Lung (tissue), 12 donors: ENCODE measurements around the gene SMARCA4. TPM values are rescaled to one million over a fixed set of nuclear protein-coding genes. Genes with fewer than 3 reads are reported as not detected.

ENCODE experiments used
- ATAC-seq: fragments of 200-7000 bp; cut with Tn5 transposase; one replicate; pipeline ENCODE4 v1.9.1; 2020; ENCODE audit warnings: moderate number of reproducible peaks; ENCODE audit not compliant: insufficient read depth, low FRiP score
- DNase-seq, 3 donors: peaks; one replicate each; pipeline ENCODE4 v3.0.0-alpha.2; 2013 to 2017
- H3K27ac ChIP-seq, 2 donors: one replicate each; pipeline ENCODE4 v1.5.1; 2013; ENCODE audit warnings: mild to moderate bottlenecking in 2 of 2, moderate library complexity in 2 of 2, control low read depth in 1 of 2, inconsistent platforms in 1 of 2, low read depth in 1 of 2, low read length in 1 of 2
- H3K27me3 ChIP-seq, 3 donors: one replicate each; pipeline ENCODE4 v1.5.1; 2013; ENCODE audit warnings: low read length in 2 of 3; ENCODE audit not compliant: control insufficient read depth in 3 of 3, insufficient read depth in 3 of 3
- H3K36me3 ChIP-seq, 4 donors: one replicate each; pipeline ENCODE4 v1.5.1; 2013; ENCODE audit warnings: low read length in 4 of 4, mild to moderate bottlenecking in 1 of 4, moderate library complexity in 1 of 4; ENCODE audit not compliant: control insufficient read depth in 4 of 4, insufficient read depth in 4 of 4
- H3K4me1 ChIP-seq, 5 donors: one replicate each; pipeline ENCODE4 v1.5.1; 2013; ENCODE audit warnings: low read length in 5 of 5, mild to moderate bottlenecking in 2 of 5, moderate library complexity in 1 of 5; ENCODE audit not compliant: control insufficient read depth in 5 of 5, insufficient read depth in 5 of 5
- H3K4me3 ChIP-seq: one replicate; pipeline ENCODE4 v1.5.1; 2013; ENCODE audit warnings: mild to moderate bottlenecking, control low read depth, moderate library complexity
- H3K9ac ChIP-seq, 2 donors: one replicate each; pipeline ENCODE4 v1.5.1; 2013; ENCODE audit warnings: low read length in 2 of 2, control low read depth in 1 of 2; ENCODE audit not compliant: insufficient read depth in 1 of 2
- H3K9me3 ChIP-seq, 4 donors: one replicate each; pipeline ENCODE4 v1.5.1; 2013; ENCODE audit warnings: low read length in 3 of 4, mild to moderate bottlenecking in 1 of 4, moderate library complexity in 1 of 4; ENCODE audit not compliant: control insufficient read depth in 4 of 4, insufficient read depth in 3 of 4
- CTCF ChIP-seq: IDR thresholded peaks from 2 replicates; pipeline ENCODE4 v1.5.1; 2012; ENCODE audit warnings: mild to moderate bottlenecking; ENCODE audit errors: control extremely low read depth, extremely low read depth
- WGBS, 2 donors: extraction: QIAGEN DNeasy Blood & Tissue Kit; methylation state at CpG; one replicate each; pipeline ENCODE4 v1.1.7; 2013; 5-methylcytosine and 5-hydroxymethylcytosine counted together
- polyA plus RNA-seq, 2 donors: library from polyadenylated mRNA; stranded (reverse); fragments of 200-250 nt; gene quantifications; one replicate each; pipeline ENCODE4 v1.2.1, GENCODE V29; 2013
- total RNA-seq, 2 donors: library from RNA; depleted of rRNA in 1 of 2; stranded (reverse); fragments of >200 nt in 1 of 2; gene quantifications; one replicate each; pipeline ENCODE4 v1.2.1, GENCODE V29; 2014 to 2021
- donor health status: control.
- donor health status: control.
- donor health status: Bipolar disorder and iron deficiency.
- donor health status: healthy.
- donor health status: DM: yes; HTN: yes; CAD: no.

The SMARCA4 gene
- total and polyA plus RNA-seq, 4 donors: 52.3 to 116 (median 91.1) TPM

DNA sequence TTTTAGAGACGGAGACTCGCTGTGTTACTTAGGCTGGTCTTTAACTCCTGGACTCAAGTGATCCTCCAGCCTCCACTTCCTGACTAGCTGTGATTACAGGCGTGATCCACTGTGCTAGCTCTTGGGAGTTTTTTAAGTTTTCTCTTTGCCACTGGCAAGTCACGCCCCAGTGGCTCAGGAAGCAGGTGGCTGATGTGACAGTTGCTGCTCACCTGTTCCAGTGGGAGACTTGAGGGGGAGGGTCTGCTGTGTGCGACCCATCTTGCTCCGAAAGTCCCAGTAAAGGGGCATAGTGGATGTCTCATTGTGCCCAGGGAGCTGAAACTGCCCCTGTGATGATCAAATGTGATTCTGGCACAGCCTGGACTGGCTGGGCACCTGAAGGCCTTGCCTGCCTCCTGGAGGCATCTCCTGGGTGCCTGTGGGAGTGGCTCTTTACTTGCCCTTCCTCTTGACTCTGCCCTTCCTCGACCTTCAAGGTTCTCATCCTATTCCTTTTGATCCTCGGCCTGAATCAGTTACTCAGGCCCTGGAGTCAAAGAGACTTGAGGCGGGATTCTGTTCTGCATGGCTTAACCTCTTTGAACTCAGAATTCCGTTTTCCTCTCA lies 7.8 kb downstream of the SMARCA4 start:
- ATAC-seq: no peak
- peak in 1 of 3 donors; percentile 62 for DNase-seq
- WGBS, 2 donors: 58 to 77% methylated on average over 10 of the region's 10 CpGs
- Histone ChIP-seq H3K4me1 (peaks cover 0 to 13% (median 6%) of the 10 kb centered on the region in 5 donors), H3K27ac (peak overlapping the region in 1 of 2 donors; percentile 39), H3K27me3 (no peaks in the 10 kb centered on the region), H3K9me3 (peaks cover 0 to 3% (median 0%) of the 10 kb centered on the region in 4 donors), H3K4me3 (no peak overlapping the region), H3K36me3 (no peaks in the 10 kb centered on the region), H3K9ac (no peak overlapping the region)
- TF ChIP-seq CTCF: no peak

GRCh38 chr19:10971107-10971726 lies 10.4 kb downstream of the SMARCA4 start:
- no peaks in the 10 kb centered on the region for H3K36me3 ChIP-seq
- DNase-seq (no peak), ATAC-seq (no peak)
- peaks cover 0 to 22% (median 20%) of the 10 kb centered on the region in 5 donors for H3K4me1 ChIP-seq
- H3K27ac ChIP-seq: no peak overlapping the region
- no peak overlapping the region for H3K4me3 ChIP-seq
- TF ChIP-seq CTCF: no peak
- no peak overlapping the region for H3K9ac ChIP-seq
- peaks cover 0 to 3% (median 0%) of the 10 kb centered on the region in 4 donors for H3K9me3 ChIP-seq
- H3K27me3 ChIP-seq: no peaks in the 10 kb centered on the region
- 89 to 90% methylated on average over 8 of the region's 8 CpGs for WGBS, 2 donors

DNA sequence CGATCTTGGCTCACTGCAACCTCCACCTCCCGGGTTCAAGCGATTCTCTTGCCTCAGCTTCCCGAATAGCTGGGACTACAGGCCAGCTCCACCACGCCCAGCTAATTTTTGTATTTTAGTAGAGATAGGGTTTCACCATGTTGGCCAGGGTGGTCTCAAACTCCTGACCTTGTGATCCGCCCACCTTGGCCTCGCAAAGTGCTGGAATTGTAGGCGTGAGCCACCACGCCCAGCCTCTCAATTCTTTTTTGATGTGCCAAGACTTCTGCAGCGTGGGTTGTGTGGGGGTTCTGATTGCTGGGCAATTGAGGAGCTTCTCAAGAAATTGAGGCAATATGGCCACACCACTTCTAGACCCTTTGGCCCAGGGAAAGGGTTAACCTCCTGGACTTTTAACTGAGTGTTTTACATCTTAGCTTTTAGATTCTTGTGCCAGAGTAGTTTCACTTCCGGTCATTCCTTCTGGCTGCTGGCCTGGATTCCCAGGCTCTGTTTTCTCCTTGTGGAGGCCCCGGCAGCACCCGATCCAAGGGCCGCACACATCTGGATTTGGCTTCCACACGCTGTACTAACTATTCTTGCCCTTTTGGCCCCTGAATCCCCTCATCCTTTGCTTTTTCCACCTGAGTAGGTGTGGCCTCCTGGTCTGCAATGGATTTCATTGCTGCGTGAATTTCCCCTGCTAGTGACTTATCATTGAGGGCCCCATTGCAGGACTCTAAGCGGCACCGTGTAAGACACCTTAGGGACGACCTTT lies 14.7 kb downstream of the SMARCA4 start:
- no peak overlapping the region for H3K4me3 ChIP-seq
- peak; percentile 31 for ATAC-seq
- no peak for TF ChIP-seq CTCF

More for the DNA sequence above, 14.7 kb downstream of the SMARCA4 start:
- WGBS, 2 donors: 55 to 77% methylated on average over 19 of the region's 19 CpGs
- H3K4me1 ChIP-seq: peaks cover 0 to 29% (median 16%) of the 10 kb centered on the region in 5 donors
- peak overlapping the region in 1 of 2 donors; percentile 72 for H3K27ac ChIP-seq
- H3K9me3 ChIP-seq: no peaks in the 10 kb centered on the region
- peaks cover 0 to 3% (median 0%) of the 10 kb centered on the region in 4 donors for H3K36me3 ChIP-seq
- peak; percentile 87 to 95 (median 92) for DNase-seq
- no peaks in the 10 kb centered on the region for H3K27me3 ChIP-seq
- H3K9ac ChIP-seq: no peak overlapping the region
